NCI-H2196 treated with DMSO at 0.1 percent for 48 hours (cell line): ENCODE data around the gene SEMA7A.
"Not testable (repeated sequence)": the region's sequence is repeated elsewhere in the genome, so short reads cannot be mapped to it uniquely, and the experiment has no call there.

ENCODE experiments used
- DNase-seq: peaks from one replicate; lab custom pipeline; 2025; ENCODE audit not compliant: unreplicated experiment; lab: John Stamatoyannopoulos, UW

SEMA7A gene

GRCh38 chr15:74400915-74401757 is 32.6 kb downstream of the SEMA7A start:
- DNase-seq, result no peak

- DNase-seq, result no peak
Measured at GRCh38 chr15:74400313-74400860, 33.4 kb downstream of the SEMA7A start.

- DNase-seq, result no peak
Measured at GRCh38 chr15:74399511-74400312, 34.0 kb downstream of the SEMA7A start.

GRCh38 chr15:74399100-74399499 is 34.7 kb downstream of the SEMA7A start:
- no peak for DNase-seq

- no peak for DNase-seq
Measured at GRCh38 chr15:74398183-74398582, 35.6 kb downstream of the SEMA7A start.

GRCh38 chr15:74397239-74398068 is 36.3 kb downstream of the SEMA7A start:
- no peak for DNase-seq

GRCh38 chr15:74396445-74397238 is 37.1 kb downstream of the SEMA7A start:
- no peak for DNase-seq

GRCh38 chr15:74396146-74396438 is 37.7 kb downstream of the SEMA7A start:
- DNase-seq, result no peak

GRCh38 chr15:74395319-74396145 is 38.2 kb downstream of the SEMA7A start:
- DNase-seq, result no peak

GRCh38 chr15:74394090-74394846 is 39.5 kb downstream of the SEMA7A start:
- DNase-seq, result no peak

GRCh38 chr15:74393423-74393822 is 40.3 kb downstream of the SEMA7A start:
- no peak for DNase-seq

GRCh38 chr15:74392902-74393301 is 40.9 kb downstream of the SEMA7A start:
- DNase-seq, result no peak

- no peak for DNase-seq
Measured at GRCh38 chr15:74392451-74392830, 41.3 kb downstream of the SEMA7A start.

- no peak for DNase-seq
Measured at GRCh38 chr15:74391582-74392450, 41.9 kb downstream of the SEMA7A start.

GRCh38 chr15:74390647-74391288 is 43.0 kb downstream of the SEMA7A start:
- DNase-seq, result no peak

GRCh38 chr15:74390049-74390646 is 43.6 kb downstream of the SEMA7A start:
- DNase-seq, result not testable (repeated sequence)
